Activated naive CD4-positive, alpha-beta T cell treated with anti-CD3 and anti-CD28 coated beads, Interleukin-2, amount 50 U/mL, for 72 hours (primary cell): Measurements from ENCODE around the gene SPATA9. TPM values are rescaled to one million over a fixed set of nuclear protein-coding genes. Genes with fewer than 3 reads are reported as not detected.
"Not testable (repeated sequence)": the region's sequence is repeated elsewhere in the genome, so short reads cannot be mapped to it uniquely, and the experiment has no call there.

ENCODE experiments used
- ATAC-seq, 2 donors: fragments of 150-1000 bp; cut with Tn5 transposase; 2 replicates each; pipeline ENCODE4 v1.10.0; 2021; ENCODE audit warnings: mild to moderate bottlenecking in 2 of 2, moderate library complexity in 2 of 2
- DNase-seq, 2 donors: peaks; one replicate each; pipeline ENCODE4 v3.0.0; 2021 to 2022; ENCODE audit warnings: low spot score in 2 of 2
- H3K27ac Mint-ChIP-seq, 2 donors: one replicate each; pipeline ENCODE4 v1.8.0; 2022; ENCODE audit warnings: mild to moderate bottlenecking in 2 of 2, mixed read lengths in 2 of 2
- H3K36me3 Mint-ChIP-seq, 2 donors: one replicate each; pipeline ENCODE4 v1.8.0; 2022; ENCODE audit warnings: mixed read lengths in 2 of 2
- H3K9me3 Mint-ChIP-seq, 2 donors: one replicate each; pipeline ENCODE4 v1.8.0; 2022; ENCODE audit warnings: mixed read lengths in 2 of 2
- total RNA-seq, 2 donors: library from RNA; stranded (reverse); gene quantifications; one replicate each; pipeline ENCODE4 v1.2.3, GENCODE V29; 2022

SPATA9 gene
- total RNA-seq, 2 donors from 2014 or later: not detected

DNA sequence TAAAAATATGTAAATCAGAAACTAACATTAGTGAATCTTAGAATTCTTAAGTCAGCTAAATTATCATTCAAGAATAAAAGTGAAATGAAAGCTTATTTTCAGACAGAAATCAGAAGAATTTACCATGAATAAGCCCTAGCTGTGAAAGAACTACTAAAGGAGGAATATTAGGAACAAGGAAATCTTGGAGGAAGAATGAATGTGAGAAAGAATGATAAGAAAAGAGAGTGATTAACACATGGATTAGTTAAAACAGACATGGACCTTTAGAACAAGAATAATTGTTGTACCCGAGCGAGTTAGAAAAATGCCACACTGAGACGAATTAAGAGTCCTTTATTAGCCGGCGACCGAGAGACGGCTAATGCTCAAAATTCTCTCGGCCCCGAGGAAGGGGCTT, 24.3 kb upstream of the SPATA9 start:
- no peaks in the 10 kb centered on the region for H3K9me3 Mint-ChIP-seq
- DNase-seq (no peak), ATAC-seq (no peak)
- H3K27ac Mint-ChIP-seq: no peak overlapping the region
- H3K36me3 Mint-ChIP-seq: no peaks in the 10 kb centered on the region

DNA sequence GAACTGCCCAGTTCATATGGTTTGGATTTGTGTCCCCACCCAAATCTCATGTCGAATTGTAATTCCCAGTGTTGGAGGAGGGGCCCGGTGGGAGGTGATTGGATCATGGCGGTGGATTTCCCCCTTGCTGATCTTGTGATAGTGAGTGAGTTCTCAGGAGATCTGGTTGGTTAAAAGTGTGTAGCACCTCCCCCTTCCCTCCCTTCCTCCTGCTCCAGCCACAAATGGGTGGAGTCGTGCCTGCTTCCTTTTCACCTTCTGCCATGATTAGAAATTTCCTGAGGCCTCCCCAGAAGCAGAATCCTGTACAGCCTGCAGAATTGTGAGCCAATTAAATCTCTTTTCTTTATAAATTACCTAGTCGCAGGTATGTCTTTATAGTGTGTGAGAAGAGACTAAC, 23.4 kb upstream of the SPATA9 start:
- H3K27ac Mint-ChIP-seq, ATAC-seq, H3K36me3 Mint-ChIP-seq, DNase-seq, H3K9me3 Mint-ChIP-seq: not testable (repeated sequence)

DNA sequence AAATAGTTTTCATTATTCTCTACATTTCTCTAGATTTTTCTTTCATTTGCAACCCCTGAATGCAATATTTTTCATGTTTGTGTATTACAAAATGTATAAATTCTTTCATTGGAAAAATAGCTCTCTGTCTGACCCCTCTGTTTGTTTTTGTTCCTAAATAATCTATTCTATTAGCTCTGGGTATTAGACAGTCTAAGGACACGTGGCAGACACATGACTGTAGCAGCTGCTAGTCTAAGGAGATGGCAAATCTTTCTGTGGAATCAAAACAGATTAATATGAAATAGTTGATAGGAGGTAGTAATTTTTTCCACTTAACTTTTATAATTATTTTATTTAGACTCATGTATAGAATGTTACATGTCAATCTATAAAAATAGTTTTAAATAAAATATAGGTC, 21.4 kb upstream of the SPATA9 start:
- no peaks in the 10 kb centered on the region for H3K36me3 Mint-ChIP-seq
- ATAC-seq (no peak), DNase-seq (no peak)
- H3K27ac Mint-ChIP-seq: no peak overlapping the region
- H3K9me3 Mint-ChIP-seq: no peaks in the 10 kb centered on the region

DNA sequence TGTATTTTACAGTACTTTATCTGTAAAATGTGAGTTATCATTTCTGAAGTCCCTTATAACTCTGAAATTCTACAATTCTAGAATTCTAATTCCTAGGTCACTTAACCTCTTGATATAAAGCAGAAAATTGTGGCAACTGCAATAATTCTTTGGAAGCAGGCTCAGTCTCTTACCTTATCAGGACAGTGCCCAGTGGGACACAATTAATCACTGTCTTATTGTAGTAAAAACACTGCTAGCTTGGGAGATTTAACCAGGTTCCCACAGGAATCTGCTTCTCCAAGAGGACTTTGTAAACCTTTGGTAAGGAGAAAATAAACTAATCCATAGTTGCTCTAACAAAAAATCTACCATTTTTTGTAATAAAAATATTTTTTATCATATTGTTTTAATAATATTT, 18.3 kb upstream of the SPATA9 start:
- Mint-ChIP-seq H3K36me3 (no peaks in the 10 kb centered on the region), H3K9me3 (no peaks in the 10 kb centered on the region), H3K27ac (no peak overlapping the region)
- DNase-seq (no peak), ATAC-seq (no peak)

DNA sequence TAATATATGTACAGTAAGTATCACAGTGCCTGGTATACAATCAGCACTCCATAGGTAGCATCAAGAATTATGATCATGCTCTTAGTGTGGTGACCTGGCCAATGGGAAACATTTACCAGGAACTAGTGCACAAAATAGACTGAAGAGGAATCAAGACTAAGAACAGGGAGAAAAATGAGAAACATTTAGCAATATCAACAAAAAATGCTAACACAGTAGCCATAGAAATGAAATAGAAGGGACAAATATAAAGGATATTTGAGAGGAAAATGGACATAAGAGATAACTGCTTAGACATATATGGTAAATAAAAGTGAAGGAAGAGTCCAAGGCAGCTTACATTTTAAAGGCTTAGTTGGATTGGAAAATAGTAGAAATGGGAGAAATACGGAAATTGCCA, 16.5 kb upstream of the SPATA9 start:
- DNase-seq (no peak), ATAC-seq (no peak)
- Mint-ChIP-seq H3K36me3 (no peaks in the 10 kb centered on the region), H3K9me3 (no peaks in the 10 kb centered on the region), H3K27ac (no peak overlapping the region)

DNA sequence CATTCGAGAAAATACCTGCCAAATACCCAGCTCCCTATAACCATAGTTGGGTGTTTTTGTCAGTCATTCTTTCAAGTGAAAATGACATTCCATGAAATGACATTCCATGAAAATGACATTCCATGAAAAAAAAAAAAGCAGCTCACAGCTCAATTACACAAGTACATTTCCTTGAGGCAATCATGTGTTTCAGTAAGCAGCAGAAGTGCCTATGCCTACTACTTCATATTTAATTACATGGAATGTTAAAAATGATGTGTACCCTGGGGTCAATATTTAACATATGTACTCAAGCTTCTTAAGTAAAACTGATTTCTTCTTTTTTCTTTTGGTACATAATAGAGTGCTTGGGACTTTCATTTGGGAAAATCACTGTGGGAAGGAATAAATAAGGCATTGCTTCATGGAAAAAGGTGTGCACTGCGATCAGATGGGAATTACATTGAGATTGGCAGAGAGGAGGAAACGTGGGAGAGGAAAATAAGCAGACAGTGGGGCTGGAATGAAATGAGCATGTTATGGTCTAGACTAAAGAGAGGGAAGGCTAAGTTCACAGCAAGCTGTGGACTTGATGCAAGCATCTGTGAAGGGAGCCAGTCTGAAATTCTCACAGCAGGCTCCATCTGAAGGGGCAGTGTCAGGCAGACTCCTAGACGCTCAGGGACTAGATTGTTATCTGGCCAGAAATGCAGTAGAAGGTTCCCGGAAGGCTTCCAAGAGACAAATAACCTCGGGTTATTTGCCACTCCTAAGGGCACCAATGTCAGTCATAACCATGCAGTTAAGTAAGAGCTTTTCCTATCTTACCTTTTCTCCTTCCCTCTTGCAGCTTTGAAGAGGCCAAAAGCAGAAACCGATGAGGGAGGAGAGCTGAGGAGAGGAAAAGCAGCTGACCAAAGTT, 15.2 kb upstream of the SPATA9 start:
- Mint-ChIP-seq H3K27ac (no peak overlapping the region), H3K9me3 (no peaks in the 10 kb centered on the region), H3K36me3 (no peaks in the 10 kb centered on the region)
- DNase-seq (no peak), ATAC-seq (no peak)

DNA sequence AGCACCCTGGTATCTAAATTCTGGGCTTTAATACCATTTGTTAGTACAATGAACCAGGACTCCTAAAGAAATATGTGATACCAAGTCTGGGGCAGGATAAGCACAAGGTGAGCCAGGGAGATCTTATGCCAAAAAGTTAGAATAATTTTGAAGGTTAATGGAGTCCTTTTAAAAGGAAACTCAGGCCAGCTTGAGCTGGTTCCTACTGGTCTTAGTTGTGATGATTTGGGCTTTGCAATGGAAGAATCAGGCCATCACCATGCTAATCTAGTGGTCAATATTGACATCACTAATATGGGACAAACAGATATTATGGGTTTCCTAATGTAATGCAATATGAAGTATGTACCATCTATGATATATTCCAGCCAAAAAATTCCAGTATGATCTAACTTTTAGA, 7.5 kb upstream of the SPATA9 start:
- no peaks in the 10 kb centered on the region for H3K9me3 Mint-ChIP-seq
- no peaks in the 10 kb centered on the region for H3K36me3 Mint-ChIP-seq
- ATAC-seq (no peak), DNase-seq (no peak)
- no peak overlapping the region for H3K27ac Mint-ChIP-seq

DNA sequence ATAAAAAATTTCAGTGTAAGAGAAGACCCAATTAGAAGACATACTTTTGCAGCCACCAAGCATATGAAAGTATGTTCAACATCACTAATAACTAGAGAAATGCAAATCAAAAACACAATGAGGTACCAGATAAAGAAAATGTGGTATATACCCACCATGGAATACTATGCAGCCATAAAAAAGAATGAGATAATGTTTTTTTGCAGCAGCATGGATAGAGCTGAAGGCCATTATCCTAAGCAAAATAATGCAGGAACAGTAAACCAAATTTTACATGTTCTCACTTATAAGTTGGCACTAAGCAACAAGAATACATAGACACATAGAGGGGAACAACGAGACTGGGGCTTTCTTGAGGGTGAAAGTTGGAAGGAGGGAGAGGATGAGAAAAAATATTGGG, 6.9 kb upstream of the SPATA9 start:
- no peaks in the 10 kb centered on the region for H3K9me3 Mint-ChIP-seq
- ATAC-seq: no peak
- H3K36me3 Mint-ChIP-seq: no peaks in the 10 kb centered on the region

DNA sequence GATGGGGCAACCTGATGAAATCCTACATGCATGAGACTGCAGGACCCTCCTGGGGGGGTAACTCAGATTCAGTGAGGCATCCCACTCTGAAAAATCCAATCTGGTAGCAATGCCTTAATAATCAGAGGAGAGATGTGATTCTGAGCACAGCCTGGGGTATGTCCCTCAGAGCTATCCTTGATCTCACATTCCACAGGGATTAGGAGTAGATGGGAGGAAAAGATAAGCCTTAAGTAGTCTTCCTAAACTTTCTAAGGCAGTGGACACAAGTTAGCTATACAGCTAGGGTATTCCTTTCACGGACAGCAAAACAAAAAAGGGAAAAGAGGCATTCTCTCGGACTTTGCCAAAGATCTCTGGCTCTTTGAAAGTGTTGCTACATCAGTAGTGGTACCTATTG, 3.9 kb upstream of the SPATA9 start:
- Mint-ChIP-seq H3K27ac (no peak overlapping the region), H3K9me3 (no peaks in the 10 kb centered on the region), H3K36me3 (no peaks in the 10 kb centered on the region)
- ATAC-seq: no peak
- no peak for DNase-seq

More for the DNA sequence above, 6.9 kb upstream of the SPATA9 start:
- DNase-seq: no peak
- no peak overlapping the region for H3K27ac Mint-ChIP-seq

DNA sequence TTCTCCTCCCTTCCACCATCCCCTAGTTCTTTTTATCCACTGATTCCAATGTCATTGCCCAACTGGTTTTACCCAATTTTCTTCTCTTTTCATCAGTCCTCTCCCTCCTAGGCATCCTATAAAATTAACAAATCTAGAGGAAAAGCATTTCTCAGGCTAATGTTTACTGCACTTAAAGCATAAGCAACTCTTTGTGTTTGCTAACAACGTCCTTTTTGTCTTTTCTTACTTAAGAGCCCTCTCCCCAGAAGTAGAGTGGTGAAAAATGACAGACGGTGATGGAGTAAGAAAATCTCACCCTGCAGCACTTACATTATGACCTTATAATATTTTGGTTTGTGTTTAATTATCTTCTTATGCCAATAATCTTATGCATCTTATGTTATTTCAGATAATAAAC, 1.6 kb upstream of the SPATA9 start:
- H3K27ac Mint-ChIP-seq: no peak overlapping the region
- H3K9me3 Mint-ChIP-seq: no peaks in the 10 kb centered on the region
- ATAC-seq: no peak
- no peak for DNase-seq
- no peaks in the 10 kb centered on the region for H3K36me3 Mint-ChIP-seq

DNA sequence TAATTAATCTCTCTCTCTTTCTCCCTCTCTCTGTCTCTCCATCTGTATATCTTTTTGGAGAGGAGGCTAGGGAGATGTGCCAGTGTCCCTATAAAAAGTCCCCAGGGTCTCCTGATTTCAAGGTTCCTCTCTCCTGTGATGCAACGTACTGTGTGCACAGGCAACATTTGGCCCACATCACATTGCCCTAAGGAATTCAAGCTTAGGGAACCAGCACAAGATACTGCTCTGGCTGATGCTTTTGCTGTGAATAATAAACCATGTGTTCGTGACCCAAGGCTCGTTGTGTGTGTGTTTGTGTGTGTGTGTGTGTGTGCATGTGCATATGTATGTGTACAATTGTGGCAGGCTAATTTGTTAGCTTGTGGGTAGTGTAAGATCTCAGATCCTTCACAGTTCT, 9.7 kb downstream of the SPATA9 start:
- DNase-seq (no peak), ATAC-seq (no peak)
- no peaks in the 10 kb centered on the region for H3K36me3 Mint-ChIP-seq
- no peak overlapping the region for H3K27ac Mint-ChIP-seq
- no peaks in the 10 kb centered on the region for H3K9me3 Mint-ChIP-seq

DNA sequence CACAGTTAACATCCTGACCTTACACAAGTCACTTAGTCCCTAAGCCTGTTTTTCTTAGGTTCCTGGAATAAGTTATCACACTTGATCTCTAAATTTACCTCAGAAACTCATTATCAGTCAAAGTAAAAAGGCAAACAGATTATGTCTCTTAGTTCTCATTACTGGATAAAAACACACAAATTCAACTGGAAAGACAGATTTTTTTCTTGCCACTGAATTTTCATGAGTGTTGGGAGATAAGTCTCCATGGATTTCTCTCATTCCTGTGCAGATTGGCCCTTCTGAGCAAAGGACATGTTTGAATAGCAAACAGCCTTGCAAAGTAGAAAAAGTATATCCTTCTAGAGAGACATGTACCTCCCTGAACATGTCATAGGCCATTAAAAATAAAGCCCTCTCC, 10.2 kb downstream of the SPATA9 start:
- no peak for ATAC-seq
- H3K27ac Mint-ChIP-seq: no peak overlapping the region
- no peak for DNase-seq
- H3K9me3 Mint-ChIP-seq: no peaks in the 10 kb centered on the region
- H3K36me3 Mint-ChIP-seq: no peaks in the 10 kb centered on the region

DNA sequence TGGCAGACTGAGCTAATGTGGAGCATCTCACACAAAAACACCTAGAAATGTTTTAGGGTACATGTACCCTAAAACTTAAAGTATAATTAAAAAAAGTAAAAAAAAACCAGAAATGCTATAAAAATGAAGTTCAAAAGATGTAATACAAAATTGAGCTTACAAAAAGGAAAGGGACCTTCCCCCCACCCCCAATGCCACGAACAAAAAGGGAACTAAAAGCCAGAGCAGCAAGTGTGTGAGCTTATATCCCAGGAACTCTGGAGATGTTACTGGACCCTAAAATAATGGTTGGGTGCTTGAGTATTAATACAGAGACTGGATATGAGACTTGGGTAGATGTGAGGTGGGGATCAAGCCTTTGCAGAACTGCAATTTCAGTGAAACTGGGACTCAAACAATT, 11.0 kb downstream of the SPATA9 start:
- DNase-seq (no peak), ATAC-seq (no peak)
- Mint-ChIP-seq H3K36me3 (no peaks in the 10 kb centered on the region), H3K9me3 (no peaks in the 10 kb centered on the region), H3K27ac (no peak overlapping the region)

DNA sequence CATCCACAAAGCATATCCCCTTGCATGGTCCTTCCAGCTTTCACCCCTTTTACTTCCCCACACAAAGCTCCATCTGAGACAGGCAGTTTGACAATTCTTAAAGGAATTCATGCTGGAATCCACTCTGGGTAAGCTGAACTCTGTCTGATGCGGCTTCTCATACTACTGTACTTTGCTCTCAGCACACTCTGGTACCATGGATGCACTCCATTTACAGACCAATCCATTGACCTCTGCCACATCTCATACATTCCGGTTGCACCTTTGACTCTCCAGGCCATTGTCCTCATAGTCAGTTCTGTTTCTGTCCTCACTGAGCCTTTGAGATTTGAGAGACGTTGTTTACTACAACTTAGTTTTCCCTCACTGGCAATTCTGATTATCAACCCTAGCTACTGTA, 12.2 kb downstream of the SPATA9 start:
- no peak for DNase-seq
- no peaks in the 10 kb centered on the region for H3K36me3 Mint-ChIP-seq
- ATAC-seq: no peak

DNA sequence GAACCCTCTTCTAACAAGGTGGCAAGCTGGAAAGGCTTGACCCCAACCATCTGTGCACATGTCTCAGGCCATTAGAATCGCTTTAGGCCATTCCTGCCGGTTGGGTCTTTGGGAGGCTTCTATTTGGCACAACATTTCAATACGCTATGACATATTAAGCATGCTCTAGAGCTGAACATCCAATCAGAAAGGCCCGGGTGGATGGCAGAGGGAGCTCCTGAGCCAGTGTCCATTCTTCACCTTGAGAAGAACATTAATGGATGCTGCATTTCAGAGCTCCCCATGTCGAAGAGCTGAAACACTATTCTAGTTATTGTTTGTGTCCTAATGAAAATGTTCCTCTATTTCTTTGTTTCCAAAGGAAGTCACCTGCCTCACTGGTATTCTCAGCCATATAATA, 12.8 kb downstream of the SPATA9 start:
- H3K36me3 Mint-ChIP-seq: no peaks in the 10 kb centered on the region
- no peak overlapping the region for H3K27ac Mint-ChIP-seq
- ATAC-seq (no peak), DNase-seq (no peak)
- H3K9me3 Mint-ChIP-seq: no peaks in the 10 kb centered on the region

More for the DNA sequence above, 12.2 kb downstream of the SPATA9 start:
- no peak overlapping the region for H3K27ac Mint-ChIP-seq
- no peaks in the 10 kb centered on the region for H3K9me3 Mint-ChIP-seq

DNA sequence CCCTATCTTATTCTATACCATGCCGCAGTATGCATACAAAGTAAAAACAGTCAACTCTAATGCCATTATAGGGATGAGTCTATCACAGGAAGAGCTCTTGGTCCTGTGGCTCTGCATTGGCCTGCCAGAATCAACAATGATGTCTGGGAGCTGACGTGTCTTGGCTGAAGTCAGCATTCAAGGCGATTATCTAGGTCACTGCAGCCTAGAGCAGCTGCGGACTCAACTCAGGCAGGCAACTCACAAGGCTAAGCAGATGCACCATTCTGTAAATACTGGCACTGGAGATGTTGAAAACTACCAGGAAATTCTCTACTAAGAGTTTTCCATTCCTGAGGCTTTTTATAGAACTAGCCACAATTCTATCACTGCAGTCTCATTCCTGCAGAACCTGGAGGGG, 13.3 kb downstream of the SPATA9 start:
- Mint-ChIP-seq H3K9me3 (no peaks in the 10 kb centered on the region), H3K27ac (no peak overlapping the region), H3K36me3 (no peaks in the 10 kb centered on the region)
- DNase-seq: no peak
- no peak for ATAC-seq

DNA sequence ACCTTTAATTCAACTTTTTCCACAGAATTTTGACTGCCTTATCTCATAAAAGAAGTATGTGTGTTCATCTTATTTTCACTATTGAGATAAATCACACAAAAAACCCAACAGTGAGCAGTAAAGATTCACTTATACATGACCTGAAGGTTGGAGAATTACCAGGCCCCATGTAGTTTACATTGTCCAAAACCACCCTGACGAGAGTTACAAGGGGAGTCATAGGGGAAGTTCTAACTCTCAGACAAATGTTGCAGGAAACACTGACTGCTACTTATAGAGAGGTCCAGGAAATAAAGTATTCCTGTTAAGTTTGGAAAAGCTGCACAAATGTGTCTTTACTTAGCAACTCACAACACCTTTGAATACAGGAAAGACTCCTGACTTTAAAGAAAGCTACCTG, 14.1 kb downstream of the SPATA9 start:
- ATAC-seq: no peak
- H3K27ac Mint-ChIP-seq: no peak overlapping the region
- DNase-seq: no peak

DNA sequence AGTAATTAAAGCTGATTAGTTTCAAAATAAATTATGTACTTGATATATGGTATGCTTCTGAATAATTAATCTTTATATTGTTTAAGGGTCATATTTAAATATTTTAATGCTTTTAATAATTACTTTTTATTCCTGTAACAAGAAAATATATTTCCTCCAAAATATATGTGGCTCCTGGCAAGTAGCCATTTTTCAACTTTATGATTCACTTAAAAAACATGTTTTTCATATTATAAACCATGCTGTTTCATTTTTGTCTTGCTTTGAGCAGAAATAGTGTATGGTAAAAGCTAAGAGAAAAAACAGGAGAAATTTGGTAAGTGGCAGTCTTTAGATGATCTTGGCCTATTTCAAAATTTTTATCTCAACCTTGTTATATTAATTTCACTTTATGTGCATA, 14.6 kb downstream of the SPATA9 start:
- Mint-ChIP-seq H3K36me3 (no peaks in the 10 kb centered on the region), H3K27ac (no peak overlapping the region), H3K9me3 (no peaks in the 10 kb centered on the region)
- ATAC-seq (no peak), DNase-seq (no peak)

More for the DNA sequence above, 14.1 kb downstream of the SPATA9 start:
- Mint-ChIP-seq H3K36me3 (no peaks in the 10 kb centered on the region), H3K9me3 (no peaks in the 10 kb centered on the region)
